SIG-M5 (cell line): ENCODE data around the gene SNRNP25.
A peak's percentile ranks its signal among the peaks of the same experiment; 100 is the strongest.
"Not testable (repeated sequence)": the region's sequence is repeated elsewhere in the genome, so short reads cannot be mapped to it uniquely, and the experiment has no call there.

Experiments
- DNase-seq: peaks from one replicate; lab custom pipeline; 2025; lab: John Stamatoyannopoulos, UW

Gene SNRNP25

GRCh38 chr16:53346-54236 lies at the start of gene SNRNP25, which contains the start of gene POLR3K:
Gene SNRNP25, plus strand, starts transcription at chr16:53828. Its CDS starts 189 bp downstream, at chr16:54017.
Gene POLR3K, minus strand, starts transcription at chr16:53608. Its CDS starts 22 bp downstream, at chr16:53586.
- peak; percentile 82 for DNase-seq

GRCh38 chr16:9903-10665 lies 43.5 kb upstream of the SNRNP25 start:
- no peak for DNase-seq

GRCh38 chr16:10772-11171 lies 42.9 kb upstream of the SNRNP25 start:
- peak; percentile 45 for DNase-seq

- not testable (repeated sequence) for DNase-seq
These were observed 36.4 kb upstream of the SNRNP25 start for GRCh38 chr16:17062-17765.

- not testable (repeated sequence) for DNase-seq
These were observed 32.7 kb upstream of the SNRNP25 start for GRCh38 chr16:20886-21285.

- not testable (repeated sequence) for DNase-seq
These were observed 29.5 kb upstream of the SNRNP25 start for GRCh38 chr16:24151-24550.

GRCh38 chr16:25926-26348 lies 27.7 kb upstream of the SNRNP25 start:
- DNase-seq, result not testable (repeated sequence)

- DNase-seq, result not testable (repeated sequence)
These were observed 23.0 kb upstream of the SNRNP25 start for GRCh38 chr16:30627-31026.

- DNase-seq, result not testable (repeated sequence)
These were observed 20.3 kb upstream of the SNRNP25 start for GRCh38 chr16:33154-33876.

GRCh38 chr16:33877-34647 lies 19.6 kb upstream of the SNRNP25 start:
- no peak for DNase-seq

- no peak for DNase-seq
These were observed 19.0 kb upstream of the SNRNP25 start for GRCh38 chr16:34648-34987.

GRCh38 chr16:35011-35677 lies 18.5 kb upstream of the SNRNP25 start:
- DNase-seq, result peak; percentile 30

- DNase-seq, result no peak
These were observed 17.8 kb upstream of the SNRNP25 start for GRCh38 chr16:35678-36305.

- DNase-seq, result no peak
These were observed 17.2 kb upstream of the SNRNP25 start for GRCh38 chr16:36336-36984.

GRCh38 chr16:37511-37910 lies 16.1 kb upstream of the SNRNP25 start:
- no peak for DNase-seq

GRCh38 chr16:38206-38605 lies 15.4 kb upstream of the SNRNP25 start:
- not testable (repeated sequence) for DNase-seq

- DNase-seq, result no peak
These were observed 14.4 kb upstream of the SNRNP25 start for GRCh38 chr16:38941-39892.

- DNase-seq, result no peak
These were observed 12.1 kb upstream of the SNRNP25 start for GRCh38 chr16:41439-42068.
